HepG2 (cell line): ENCODE results near the gene ZBP1. TPM values are rescaled to one million over a fixed set of nuclear protein-coding genes. Genes with fewer than 3 reads are reported as not detected.

Experiments used
- AGO1 ChIP-seq: fragments of 200-400 bp; formaldehyde crosslinking; IDR thresholded peaks from 2 replicates; pipeline ENCODE4 v1.6.1; 2017; ENCODE audit warnings: mild to moderate bottlenecking, low read depth, low read length, moderate library complexity; ENCODE audit not compliant: poor library complexity, severe bottlenecking
- ATAD3A ChIP-seq: sonication (generic); formaldehyde crosslinking; IDR thresholded peaks from 2 replicates; pipeline ENCODE4 v1.4.0; 2020; ENCODE audit warnings: missing genetic modification reagents
- FIP1L1 ChIP-seq: fragments of 200-400 bp; formaldehyde crosslinking; IDR thresholded peaks from 2 replicates; pipeline ENCODE4 v1.6.1; 2018; ENCODE audit warnings: low read depth, mild to moderate bottlenecking, low read length, moderate library complexity, borderline replicate concordance; ENCODE audit not compliant: insufficient read depth
- FOXK2 ChIP-seq: fragments of 450-650 bp; IDR thresholded peaks from 2 replicates; pipeline ENCODE4 v1.6.1; 2016
- HIVEP1 ChIP-seq: sonication (generic); formaldehyde crosslinking; IDR thresholded peaks from 2 replicates; pipeline ENCODE4 v1.4.0; 2020; ENCODE audit warnings: mild to moderate bottlenecking, missing genetic modification reagents
- HOXA3 ChIP-seq: sonication (generic); formaldehyde crosslinking; IDR thresholded peaks from 2 replicates; pipeline ENCODE4 v1.5.0; 2020; ENCODE audit warnings: missing genetic modification reagents
- KAT8 ChIP-seq: IDR thresholded peaks from 2 replicates; pipeline ENCODE4 v1.6.1; 2016; ENCODE audit warnings: missing genetic modification reagents, missing compliant biosample characterization
- NFE2L1 ChIP-seq: sonication (generic); formaldehyde crosslinking; IDR thresholded peaks from 2 replicates; pipeline ENCODE4 v1.4.0; 2020; ENCODE audit warnings: missing genetic modification reagents, mild to moderate bottlenecking, borderline replicate concordance
- NFKB2 ChIP-seq: sonication (generic); formaldehyde crosslinking; IDR thresholded peaks from 2 replicates; pipeline ENCODE4 v1.4.0; 2020; ENCODE audit warnings: missing genetic modification reagents, borderline replicate concordance
- NKX3-1 ChIP-seq: sonication (generic); formaldehyde crosslinking; IDR thresholded peaks from 2 replicates; pipeline ENCODE4 v1.5.0; 2020; ENCODE audit warnings: missing genetic modification reagents
- POLR2A ChIP-seq, 2 experiments: IDR thresholded peaks; 2 replicates each; pipeline ENCODE4 v1.6.1; 2011; ENCODE audit warnings: low read depth in 2 of 2, low read length in 2 of 2, mild to moderate bottlenecking in 1 of 2, moderate library complexity in 1 of 2; ENCODE audit not compliant: insufficient read depth in 1 of 2
- REXO4 ChIP-seq: sonication (generic); formaldehyde crosslinking; IDR thresholded peaks from 2 replicates; pipeline ENCODE4 v1.8.0; 2022; ENCODE audit warnings: missing genetic modification reagents, mild to moderate bottlenecking, borderline replicate concordance
- TOPORS ChIP-seq: sonication (generic); formaldehyde crosslinking; IDR thresholded peaks from 2 replicates; pipeline ENCODE4 v1.8.0; 2023; ENCODE audit warnings: mild to moderate bottlenecking, missing genetic modification reagents
- TRAFD1 ChIP-seq: sonication (generic); formaldehyde crosslinking; IDR thresholded peaks from 2 replicates; pipeline ENCODE4 v1.5.1; 2020; ENCODE audit warnings: missing genetic modification reagents, mild to moderate bottlenecking, borderline replicate concordance
- ZFP41 ChIP-seq: sonication (generic); formaldehyde crosslinking; IDR thresholded peaks from 2 replicates; pipeline ENCODE4 v1.4.0; 2020; ENCODE audit warnings: mild to moderate bottlenecking, missing genetic modification reagents, borderline replicate concordance
- ZFYVE20 ChIP-seq: sonication (generic); formaldehyde crosslinking; IDR thresholded peaks from 2 replicates; pipeline ENCODE4 v1.8.0; 2023; ENCODE audit warnings: low read depth, mild to moderate bottlenecking, moderate library complexity, missing genetic modification reagents, borderline replicate concordance
- ZHX1 ChIP-seq: sonication (generic); formaldehyde crosslinking; IDR thresholded peaks from 2 replicates; pipeline ENCODE4 v1.8.1; 2022; ENCODE audit warnings: low read depth, mild to moderate bottlenecking, missing genetic modification reagents
- ZNF30 ChIP-seq: sonication (generic); formaldehyde crosslinking; IDR thresholded peaks from 2 replicates; pipeline ENCODE4 v1.5.0; 2020; ENCODE audit warnings: mild to moderate bottlenecking, missing genetic modification reagents
- ZNF670 ChIP-seq: sonication (generic); formaldehyde crosslinking; IDR thresholded peaks from 2 replicates; pipeline ENCODE4 v1.8.0; 2022; ENCODE audit warnings: mild to moderate bottlenecking, missing genetic modification reagents, borderline replicate concordance
- ZNF687 ChIP-seq: sonication (generic); formaldehyde crosslinking; IDR thresholded peaks from 2 replicates; pipeline ENCODE4 v1.5.1; 2020; ENCODE audit warnings: mild to moderate bottlenecking, missing genetic modification reagents, moderate library complexity
- ZNF773 ChIP-seq: sonication (generic); formaldehyde crosslinking; IDR thresholded peaks from 2 replicates; pipeline ENCODE4 v1.4.0; 2020; ENCODE audit warnings: missing genetic modification reagents, borderline replicate concordance
- ZNF777 ChIP-seq: sonication (generic); formaldehyde crosslinking; IDR thresholded peaks from 2 replicates; pipeline ENCODE4 v1.4.0; 2020; ENCODE audit warnings: missing genetic modification reagents
- polyA plus RNA-seq, 8 experiments: library from polyadenylated mRNA; depleted of rRNA in 3 of 8; stranded (reverse) in 7 of 8; unstranded in 1 of 8; fragments of >200 nt; fragmentation: Illumina TruSeq in 4 of 8; extraction: Trizol in 4 of 8; gene quantifications; 2 replicates each; pipeline versions ENCODE4 v1.2.1 to v1.2.3, GENCODE V29; 2011 to 2016; ENCODE audit warnings: low read depth in 4 of 8, missing spikeins in 1 of 8, mixed read lengths in 1 of 8; ENCODE audit not compliant: insufficient read depth in 1 of 8
- total RNA-seq, 5 experiments: library from RNA; depleted of rRNA; stranded (reverse); fragments of >200 nt; fragmentation: Illumina TruSeq; extraction: Trizol; gene quantifications; 2 replicates each; pipeline ENCODE4 v1.2.3, GENCODE V29; 2016; ENCODE audit warnings: low read depth in 1 of 5

The ZBP1 gene
- total and polyA plus RNA-seq, 2 of the 13 experiments (the other 11 are each of a cell fraction or from before 2014, with no cell fraction given) = not detected

GRCh38 chr20:57558614-57559288, 61.5 kb downstream of the ZBP1 start (continued):
- TF ChIP-seq AGO1 (no peak), REXO4 (CRISPR knock-in tag) (no peak), ATAD3A (CRISPR knock-in tag) (no peak), ZNF30 (CRISPR knock-in tag) (no peak), FIP1L1 (no peak), ZNF687 (CRISPR knock-in tag) (peak; percentile 66), ZNF773 (peak; percentile 77; the same call in 1 of the 2 replicates), FOXK2 (no peak), ZNF777 (CRISPR knock-in tag) (peak; percentile 35; the same call in 1 of the 2 replicates), ZFP41 (CRISPR knock-in tag) (no peak), NKX3-1 (CRISPR knock-in tag) (no peak), NFKB2 (CRISPR knock-in tag) (peak; percentile 34; the same call in 1 of the 2 replicates), KAT8 (CRISPR knock-in tag) (peak; percentile 4; the same call in 1 of the 2 replicates), ZFYVE20 (no peak), ZNF670 (CRISPR knock-in tag) (peak; percentile 59; the same call in 1 of the 2 replicates), ZHX1 (CRISPR knock-in tag) (0 out of 2 replicates have a peak, but pooled peaks have one; percentile 59), TRAFD1 (CRISPR knock-in tag) (no peak), NFE2L1 (no peak), TOPORS (CRISPR knock-in tag) (0 out of 2 replicates have a peak, but pooled peaks have one; percentile 45), POLR2A (IDR thresholded peaks at IDR 0.05; ENCODE audit: insufficient read depth in 1 of 2, low read depth in 2 of 2, low read length in 2 of 2) (peak in 1 of 2 experiments; percentile 62; a peak in 2 of 4 replicates), HOXA3 (CRISPR knock-in tag) (0 out of 2 replicates have a peak, but pooled peaks have one; percentile 58), HIVEP1 (CRISPR knock-in tag) (no peak)
